GM21723 (cell line): Measurements from ENCODE around the gene HECA.
"Not testable (repeated sequence)": the region's sequence is repeated elsewhere in the genome, so short reads cannot be mapped to it uniquely, and the experiment has no call there.

Experiments
- ATAC-seq: cut with Tn5 transposase; IDR thresholded peaks from one replicate; pipeline ENCODE4 v1.9.1; 2021; ENCODE audit warnings: mild to moderate bottlenecking, moderate library complexity; ENCODE audit not compliant: unreplicated experiment

The HECA gene, protein sequence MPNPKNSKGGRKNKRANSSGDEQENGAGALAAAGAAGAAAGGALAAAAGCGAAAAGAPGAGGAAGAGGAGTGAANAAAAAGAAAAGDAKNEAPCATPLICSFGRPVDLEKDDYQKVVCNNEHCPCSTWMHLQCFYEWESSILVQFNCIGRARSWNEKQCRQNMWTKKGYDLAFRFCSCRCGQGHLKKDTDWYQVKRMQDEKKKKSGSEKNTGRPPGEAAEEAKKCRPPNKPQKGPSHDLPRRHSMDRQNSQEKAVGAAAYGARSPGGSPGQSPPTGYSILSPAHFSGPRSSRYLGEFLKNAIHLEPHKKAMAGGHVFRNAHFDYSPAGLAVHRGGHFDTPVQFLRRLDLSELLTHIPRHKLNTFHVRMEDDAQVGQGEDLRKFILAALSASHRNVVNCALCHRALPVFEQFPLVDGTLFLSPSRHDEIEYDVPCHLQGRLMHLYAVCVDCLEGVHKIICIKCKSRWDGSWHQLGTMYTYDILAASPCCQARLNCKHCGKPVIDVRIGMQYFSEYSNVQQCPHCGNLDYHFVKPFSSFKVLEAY

DNA sequence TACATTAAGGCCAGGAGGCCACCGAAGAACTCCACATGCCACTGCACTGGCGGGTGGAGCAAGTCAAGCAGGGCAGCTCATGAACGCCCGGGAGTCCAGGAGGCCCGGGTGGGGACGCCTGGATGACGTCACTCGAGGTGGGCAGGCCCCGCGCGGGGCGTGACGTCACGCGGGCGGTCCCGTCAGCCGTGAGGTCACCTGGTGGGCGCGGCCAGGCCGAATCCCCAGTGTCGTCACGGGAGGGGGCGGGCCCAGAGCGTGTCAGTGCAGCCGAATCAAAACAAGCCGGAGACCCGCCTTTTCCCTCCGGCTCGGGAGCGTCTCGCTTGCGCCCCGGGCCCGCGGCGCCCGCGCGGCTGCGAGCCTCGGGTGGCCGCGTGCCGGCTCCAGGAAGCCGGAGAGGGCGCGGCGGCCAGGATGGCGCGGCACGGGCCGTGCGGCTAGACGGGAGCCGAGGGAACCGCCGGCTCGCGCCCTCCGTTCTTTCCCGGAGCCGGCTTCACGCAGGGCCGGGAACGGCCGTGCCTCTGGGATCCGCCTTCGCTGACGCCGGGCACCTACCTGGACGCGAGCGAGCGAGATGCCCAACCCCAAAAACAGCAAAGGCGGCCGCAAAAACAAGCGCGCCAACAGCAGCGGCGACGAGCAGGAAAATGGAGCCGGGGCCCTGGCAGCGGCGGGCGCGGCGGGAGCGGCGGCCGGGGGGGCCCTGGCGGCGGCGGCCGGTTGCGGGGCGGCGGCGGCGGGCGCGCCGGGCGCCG is at the start of gene HECA:
Gene HECA (plus strand): TSS at position 264 of the 761 bp plus-strand sequence. CDS start 317 bp downstream, at position 581.
- ATAC-seq: peak; percentile 87

DNA sequence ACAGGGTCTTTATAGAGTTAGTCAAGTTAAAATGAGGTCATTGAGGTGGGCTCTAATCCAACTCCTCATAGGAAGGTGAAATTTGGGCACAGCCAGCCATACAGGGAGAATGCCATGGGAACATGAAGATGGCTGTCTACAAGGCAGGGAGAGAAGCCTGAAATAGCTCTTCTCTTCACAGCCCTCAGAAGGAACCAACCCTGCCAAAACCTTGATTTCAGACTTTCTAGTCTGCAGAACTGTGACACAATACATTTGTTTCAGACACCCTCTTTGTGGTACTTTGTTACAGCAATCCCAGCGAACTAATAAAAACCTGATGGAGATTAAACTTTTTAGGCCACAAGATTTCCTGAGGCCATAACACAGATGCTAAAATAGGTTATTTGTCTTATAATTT is 43.1 kb upstream of the HECA start:
- no peak for ATAC-seq

DNA sequence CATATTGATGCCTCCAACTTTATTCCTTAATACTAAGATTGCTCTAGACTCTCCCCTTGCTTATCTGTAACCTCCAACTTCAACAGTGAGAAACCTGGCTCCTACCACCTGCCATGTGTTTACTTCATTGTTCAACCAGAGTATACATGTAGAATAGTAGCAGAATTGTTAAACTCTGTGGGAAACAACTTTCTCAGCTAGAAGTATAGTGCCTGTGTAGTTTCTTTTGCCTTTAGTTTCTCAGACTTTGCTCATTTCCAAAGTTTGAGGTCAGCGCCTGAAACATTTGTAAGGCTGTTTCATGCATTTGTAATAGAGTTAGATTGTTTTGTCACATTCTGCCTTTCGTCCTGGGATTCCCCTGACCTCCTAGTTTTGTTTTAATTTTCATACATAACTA is 34.9 kb upstream of the HECA start:
- ATAC-seq: peak; percentile 92

DNA sequence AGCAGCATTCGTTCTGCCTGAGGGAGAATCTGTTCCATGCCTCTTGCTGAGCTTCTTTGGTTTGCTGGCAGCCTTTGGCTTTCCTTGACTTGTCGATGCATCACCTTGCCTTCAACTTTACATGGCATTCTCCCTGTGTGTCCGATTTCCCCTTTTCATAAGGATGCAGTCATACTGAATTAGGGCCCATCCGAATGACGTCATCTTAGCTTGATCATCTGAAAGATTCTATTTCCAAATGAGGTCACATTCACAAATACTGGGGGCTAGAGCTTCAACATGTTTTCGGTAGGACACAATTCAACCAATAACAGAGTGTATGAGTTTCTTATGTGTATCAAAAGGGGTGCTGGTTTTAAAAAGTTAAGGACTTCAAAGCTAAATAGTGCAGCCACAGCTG is 27.8 kb upstream of the HECA start:
- ATAC-seq: no peak

DNA sequence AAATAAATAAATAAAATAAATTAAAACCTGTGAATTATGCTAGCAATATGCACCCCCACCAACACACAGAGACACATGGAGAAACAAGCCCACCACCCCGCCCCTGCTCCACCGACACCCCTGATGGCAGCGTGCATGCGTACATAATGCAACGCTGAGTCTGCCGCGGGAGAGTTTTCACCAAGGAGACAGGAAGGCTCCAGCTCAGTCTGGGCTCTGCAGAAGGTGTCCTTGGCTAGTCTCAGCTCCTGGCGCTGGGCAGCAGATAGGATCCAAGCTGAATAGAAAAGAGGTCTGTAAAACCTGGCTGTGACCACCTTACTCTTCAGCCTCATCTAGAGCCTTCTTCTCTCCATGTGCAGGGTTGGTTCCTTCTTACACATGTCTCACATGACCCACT is 26.5 kb upstream of the HECA start:
- ATAC-seq: no peak

DNA sequence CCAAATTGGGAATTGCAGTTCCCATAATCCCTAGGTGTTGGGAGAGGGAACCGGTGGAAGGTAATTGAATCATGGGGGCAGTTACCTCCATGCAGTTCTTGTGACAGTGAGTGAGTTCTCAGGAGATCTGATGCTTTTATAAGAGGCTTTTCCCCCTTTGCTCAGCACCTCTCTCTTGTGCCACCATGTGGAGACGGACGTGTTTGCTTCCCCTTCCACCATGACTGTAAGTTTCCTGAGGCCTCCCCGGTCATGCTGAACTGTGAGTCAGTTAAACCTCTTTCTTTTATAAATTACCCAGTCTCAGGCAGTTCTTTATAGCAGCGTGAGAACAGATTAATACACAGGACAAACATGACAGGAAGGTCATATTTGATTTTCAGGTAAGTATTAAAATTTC is 25.3 kb upstream of the HECA start:
- no peak for ATAC-seq

DNA sequence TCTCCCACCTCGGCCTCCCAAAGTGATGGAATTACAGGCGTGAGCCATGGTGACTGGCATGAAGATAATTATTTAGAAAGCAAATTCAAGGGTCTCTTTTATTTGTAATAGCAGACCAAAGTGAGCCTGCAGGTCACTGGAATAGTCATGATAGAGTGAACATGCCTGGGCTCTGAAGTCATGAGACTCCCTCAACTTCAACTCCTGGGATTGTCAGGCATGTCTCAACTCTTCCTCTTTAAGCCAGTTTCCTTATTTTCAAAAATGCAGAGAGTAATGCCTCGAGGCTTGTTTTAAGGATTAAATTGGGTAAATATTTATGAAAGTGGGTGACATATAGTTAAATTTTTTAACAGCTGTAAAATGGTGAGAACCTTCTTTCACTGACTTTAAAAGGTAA is 22.7 kb upstream of the HECA start:
- no peak for ATAC-seq

DNA sequence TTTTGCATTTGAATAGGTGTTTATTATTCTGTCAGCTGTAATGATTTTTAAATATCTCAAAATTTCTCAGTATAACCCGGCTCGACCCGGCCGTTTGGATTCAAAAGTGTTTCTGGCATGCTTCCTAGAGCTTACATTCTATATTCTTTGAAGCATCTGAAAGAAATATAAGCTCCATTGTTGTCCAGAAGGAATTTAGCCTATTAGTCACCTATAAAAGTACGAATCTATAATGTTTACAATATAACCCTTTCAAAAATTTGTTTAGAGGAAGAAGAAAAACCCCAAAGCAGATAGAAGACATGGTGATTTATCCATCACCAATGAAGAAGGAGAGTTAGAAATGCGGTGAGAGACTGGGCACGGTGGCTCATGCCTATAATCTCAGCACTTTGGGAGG is 22.3 kb upstream of the HECA start:
- no peak for ATAC-seq

DNA sequence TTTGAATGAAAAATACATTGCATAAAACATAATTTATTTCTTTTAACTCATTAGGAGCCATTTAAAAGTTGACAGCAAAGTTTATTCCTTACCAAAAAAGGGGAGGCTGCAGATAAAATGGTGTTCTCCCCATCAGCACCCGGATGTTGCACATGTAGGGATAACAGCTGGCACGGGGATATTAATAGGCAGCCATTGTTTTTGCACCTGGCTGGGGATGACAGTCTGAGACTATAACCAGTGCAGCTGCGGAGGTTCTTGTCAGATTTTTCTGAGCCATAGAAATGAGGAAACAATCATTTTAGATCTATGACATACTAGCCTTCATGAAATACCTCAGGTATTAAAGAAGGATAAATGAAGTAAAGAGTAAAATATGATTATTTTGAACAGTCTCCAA is 20.1 kb upstream of the HECA start:
- ATAC-seq: no peak

DNA sequence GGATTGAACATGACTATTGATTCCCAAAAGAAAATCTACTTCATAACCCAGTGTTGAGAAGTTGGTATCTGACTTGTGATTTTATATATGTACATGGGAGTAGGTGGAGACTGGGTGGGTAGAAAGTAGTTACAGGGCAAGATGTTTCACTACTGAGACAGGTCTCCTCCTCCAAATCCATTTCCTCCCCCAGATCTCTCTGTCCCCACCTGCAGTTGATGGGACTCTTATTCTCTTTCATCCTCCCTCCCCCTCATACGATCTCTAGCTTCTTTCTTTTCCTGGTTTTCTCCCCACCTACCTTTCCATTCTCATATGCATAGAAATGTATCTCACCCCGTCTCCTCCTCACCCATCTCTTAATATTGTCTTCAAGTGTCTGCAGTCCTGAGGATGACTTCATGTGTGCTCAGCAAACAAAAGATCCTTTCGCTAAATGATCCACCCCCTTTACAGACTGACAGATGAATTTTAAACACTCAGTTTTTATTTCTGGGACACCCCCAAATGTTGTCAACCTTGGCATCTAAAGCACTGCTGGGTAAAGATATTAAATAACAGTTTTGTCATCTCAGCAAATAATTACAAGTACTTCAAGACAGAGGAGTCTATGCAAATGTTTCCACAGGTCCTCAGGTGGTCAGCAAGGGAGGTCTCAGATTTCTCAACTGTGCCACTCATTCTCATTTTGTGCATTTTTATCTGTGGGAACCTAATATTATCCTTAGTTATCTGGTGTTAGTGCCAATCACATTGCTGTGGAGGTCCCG is 18.7 kb upstream of the HECA start:
- ATAC-seq: no peak

DNA sequence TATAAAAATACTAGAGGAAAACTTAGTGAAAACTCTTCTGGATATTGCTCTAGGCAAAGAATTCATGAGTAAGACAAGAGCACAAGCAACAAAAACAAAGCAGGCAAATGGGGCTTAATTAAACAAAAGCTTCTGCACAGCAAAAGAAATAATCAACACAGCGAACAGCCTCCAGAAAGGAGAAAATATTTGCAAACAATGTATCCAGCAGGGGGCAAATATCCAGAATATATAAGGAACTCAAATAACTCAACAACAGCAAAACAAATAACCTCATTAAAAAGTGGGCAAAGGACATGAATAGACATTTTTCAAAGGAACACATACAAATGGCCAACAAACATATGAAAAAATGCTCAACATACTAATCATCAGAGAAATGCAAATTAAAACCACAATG is 17.1 kb upstream of the HECA start:
- ATAC-seq: no peak

DNA sequence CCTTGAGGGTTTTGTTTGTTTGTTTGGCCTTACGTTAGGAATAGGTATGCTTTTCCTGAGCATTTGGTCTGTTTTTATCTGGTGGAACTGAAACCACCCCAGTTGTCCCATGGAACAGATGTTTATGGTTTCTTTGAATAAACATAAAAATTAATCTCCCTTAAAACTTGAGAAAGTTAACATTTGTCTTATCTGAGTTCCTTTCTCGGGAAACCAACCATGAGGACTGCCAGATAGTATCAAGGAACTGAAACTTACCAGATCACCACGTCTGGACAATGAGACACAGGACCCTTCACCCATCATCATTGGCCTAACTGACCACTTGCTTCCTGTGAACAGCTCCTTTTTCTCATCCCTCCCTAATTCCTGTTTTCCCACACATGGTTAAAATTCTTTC is 15.3 kb upstream of the HECA start:
- no peak for ATAC-seq

DNA sequence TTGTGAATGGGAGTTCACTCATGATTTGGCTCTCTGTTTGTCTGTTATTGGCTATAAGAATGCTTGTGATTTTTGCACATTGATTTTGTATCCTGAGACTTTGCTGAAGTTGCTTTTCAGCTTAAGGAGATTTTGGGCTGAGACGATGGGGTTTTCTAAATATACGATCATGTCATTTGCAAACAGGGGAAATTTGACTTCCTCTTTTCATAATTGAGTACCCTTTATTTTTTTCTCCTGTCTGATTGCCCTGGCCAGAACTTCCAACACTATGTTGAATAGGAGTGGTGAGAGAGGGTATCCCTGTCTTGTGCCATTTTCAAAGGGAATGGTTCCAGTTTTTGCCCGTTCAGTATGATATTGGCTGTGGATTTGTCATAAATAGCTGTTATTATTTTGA is 12.1 kb upstream of the HECA start:
- not testable (repeated sequence) for ATAC-seq

DNA sequence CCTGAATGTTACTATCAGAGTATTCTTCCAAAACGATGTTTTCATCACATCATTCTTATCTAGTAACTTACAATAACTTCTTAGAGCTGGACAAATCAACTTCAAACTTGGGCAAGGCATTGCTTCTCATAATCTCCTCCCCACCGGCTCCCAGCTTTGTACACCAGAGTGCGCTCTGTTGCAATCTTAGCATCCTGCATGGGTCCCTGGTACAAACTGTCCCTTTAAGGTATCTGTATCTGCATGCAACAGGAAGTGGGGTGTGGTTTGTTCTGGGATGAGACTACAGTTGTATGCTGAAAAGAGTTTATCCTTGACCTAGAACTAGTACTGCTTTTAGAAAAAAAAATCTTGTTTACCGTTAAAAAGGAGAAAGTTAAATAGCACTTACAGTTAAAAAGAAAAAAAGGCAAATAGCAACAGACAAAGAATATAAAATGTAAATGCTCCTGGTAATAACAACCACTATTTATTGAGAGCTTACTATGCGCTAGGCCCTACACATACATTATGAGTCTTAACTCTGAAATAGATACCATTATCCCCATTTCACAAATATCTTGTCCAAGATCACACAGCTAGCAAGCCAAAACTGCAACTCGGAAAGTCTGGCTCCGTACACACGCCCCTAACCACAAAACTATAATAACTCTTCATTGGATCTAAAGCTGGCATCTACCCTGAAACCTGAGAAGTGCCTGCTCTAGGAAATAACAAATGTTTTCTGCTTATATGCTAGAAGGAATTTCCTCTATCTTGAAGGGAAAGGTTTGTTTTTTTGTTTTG is 9.8 kb upstream of the HECA start:
- ATAC-seq: peak; percentile 100

DNA sequence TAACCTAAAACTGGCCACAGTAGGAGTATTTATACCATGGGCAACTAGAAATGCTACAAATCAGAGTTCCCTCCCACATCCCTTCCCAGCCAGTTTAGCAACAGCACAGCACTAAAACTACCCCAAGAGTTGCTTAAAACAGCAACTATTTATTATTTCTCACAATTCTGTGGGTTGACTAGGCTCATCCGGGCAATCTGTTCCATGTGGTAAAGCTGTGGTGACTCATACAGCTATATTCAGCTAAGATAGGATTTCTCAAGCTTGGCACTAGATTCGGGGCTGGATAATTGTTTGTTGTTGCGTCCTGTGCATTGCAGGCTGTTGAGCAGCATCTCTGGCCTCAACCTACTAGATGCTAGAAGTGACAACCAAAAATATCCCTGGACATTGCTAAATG is 8.6 kb upstream of the HECA start:
- ATAC-seq: no peak

DNA sequence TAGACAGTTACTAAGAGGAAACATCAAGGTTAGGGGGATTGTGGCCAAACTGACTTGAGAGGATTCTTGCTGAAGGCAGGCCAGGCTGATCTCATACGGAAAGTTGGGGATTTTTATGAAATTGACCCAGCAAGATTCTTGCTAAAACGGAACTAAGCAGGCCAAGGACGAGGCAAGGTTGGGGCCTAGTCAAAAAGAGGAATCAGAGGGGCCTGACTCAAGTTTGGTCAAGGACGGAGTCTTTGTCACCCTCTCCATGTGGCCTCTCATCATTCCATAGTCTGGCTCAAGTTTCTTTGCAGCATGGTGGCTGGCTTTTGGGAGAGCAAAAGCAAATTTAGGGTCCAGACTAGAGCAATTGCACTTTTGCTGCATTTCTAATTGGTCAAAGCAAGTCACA is 7.9 kb upstream of the HECA start:
- no peak for ATAC-seq

DNA sequence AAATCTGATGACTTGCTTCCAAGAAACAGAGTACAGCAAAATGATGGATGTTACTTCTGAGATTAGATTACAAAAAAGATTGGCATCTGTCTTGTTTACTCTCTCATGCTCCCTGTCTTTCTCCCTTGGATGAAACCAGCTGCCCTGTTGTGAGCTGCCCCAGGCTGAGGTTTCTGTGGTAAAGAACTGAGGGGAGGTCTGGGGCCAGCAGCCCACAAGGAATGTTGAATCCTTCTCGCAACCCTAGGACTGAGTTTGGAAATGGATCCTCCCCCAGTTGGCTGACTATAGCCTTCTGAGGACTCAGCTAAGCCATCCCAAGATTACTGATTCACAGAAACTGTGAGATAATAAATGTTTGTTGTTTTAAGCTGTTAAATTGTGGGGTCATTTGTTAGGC is 5.6 kb upstream of the HECA start:
- no peak for ATAC-seq

DNA sequence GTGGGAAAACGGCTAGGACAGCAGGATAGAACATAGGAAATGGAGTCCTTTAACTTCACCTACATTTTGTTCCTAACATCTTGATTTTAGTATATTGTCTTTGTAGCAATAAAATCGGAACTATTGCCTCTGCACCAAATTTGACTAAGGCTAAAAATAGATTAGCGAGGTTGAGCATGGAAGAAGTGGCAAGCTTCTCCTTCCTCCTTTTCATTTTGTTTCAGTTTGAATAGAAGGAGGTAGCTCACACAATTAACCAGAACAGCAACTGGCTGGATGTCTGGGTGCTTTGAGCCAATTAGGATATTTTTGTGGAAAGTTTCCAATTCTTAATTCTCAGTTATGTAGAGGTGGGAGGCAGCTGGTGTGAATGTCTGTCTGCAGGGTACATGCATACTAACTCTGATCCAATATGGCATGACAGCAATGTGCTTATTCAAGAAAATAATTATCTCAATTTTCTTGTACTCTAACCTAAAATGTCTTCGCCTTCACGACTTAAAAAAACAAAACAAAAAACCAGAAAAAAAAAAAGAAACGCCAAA is 3.1 kb upstream of the HECA start:
- ATAC-seq: no peak

DNA sequence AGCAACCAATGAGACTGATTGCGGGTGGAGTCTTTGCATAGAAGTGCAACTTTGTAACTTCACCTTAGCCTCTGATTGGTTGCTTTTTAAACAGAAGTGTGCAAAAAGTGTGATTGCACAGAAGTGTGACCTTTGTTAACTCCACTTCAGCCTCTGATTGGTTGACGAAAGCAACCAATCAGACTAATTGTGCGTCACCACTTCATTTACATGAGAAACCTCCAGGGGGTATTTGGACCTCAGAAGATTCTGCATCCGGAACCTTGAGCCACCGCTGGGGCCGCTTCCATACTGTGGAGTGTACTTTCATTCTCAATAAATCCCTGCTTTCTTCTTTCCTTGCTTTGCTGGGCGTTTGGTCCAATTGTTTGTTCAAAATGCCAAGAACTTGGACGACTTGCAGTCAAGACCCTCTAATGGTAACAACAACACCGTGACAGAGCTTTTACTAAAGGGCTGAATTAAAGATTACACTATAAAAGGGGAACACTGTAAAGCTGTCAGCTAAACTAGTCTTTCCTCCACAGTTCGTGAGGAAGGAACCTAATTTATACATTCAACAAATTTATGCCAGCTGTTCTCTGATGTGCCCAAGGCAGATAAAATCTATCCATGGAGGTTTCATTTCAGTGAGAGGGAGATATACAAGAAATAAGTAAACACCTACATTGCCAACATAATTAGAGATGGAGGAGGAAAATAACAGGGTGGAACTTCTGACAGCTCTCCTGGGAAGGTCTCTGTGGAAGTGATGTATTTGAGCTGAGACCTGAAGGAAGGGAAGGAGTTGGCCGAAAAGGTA is 1.4 kb upstream of the HECA start:
- no peak for ATAC-seq

DNA sequence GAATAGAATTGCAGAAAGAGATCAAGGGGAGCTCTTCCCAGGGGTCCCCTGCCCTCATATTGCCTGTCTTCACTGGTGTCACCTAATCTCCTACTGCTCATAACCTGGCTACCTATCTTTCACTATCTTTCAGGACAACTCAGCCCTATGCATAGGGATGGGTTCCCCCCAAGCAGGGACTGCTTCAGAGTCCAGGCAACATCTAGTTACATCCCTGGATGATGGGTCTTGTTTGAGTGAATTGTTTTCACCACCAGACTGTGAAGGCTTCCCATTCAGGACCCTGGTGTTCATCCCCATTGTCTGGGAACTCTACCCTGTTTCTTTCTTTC is 850 bp upstream of the HECA start:
- ATAC-seq: no peak
